Nephron progenitor cell (in vitro differentiated cells): ENCODE results near the gene CCDC33.

Experiments
- DNase-seq: peaks from one replicate; pipeline ENCODE4 v3.0.0; 2021
- H3K27ac Mint-ChIP-seq: 2 replicates; pipeline ENCODE4 v1.8.0; 2021; ENCODE audit warnings: mild to moderate bottlenecking, moderate library complexity, mixed read lengths
- H3K27me3 Mint-ChIP-seq: 2 replicates; pipeline ENCODE4 v1.8.0; 2021; ENCODE audit warnings: mild to moderate bottlenecking, low read depth, mixed read lengths; ENCODE audit not compliant: poor library complexity
- H3K36me3 Mint-ChIP-seq: 2 replicates; pipeline ENCODE4 v1.8.0; 2021; ENCODE audit warnings: low read depth, mixed read lengths
- H3K4me1 Mint-ChIP-seq: 2 replicates; pipeline ENCODE4 v1.8.0; 2021; ENCODE audit warnings: mixed read lengths
- H3K4me3 Mint-ChIP-seq: 2 replicates; pipeline ENCODE4 v1.8.0; 2021; ENCODE audit warnings: mild to moderate bottlenecking, moderate library complexity, mixed read lengths
- H3K9me3 Mint-ChIP-seq: 2 replicates; pipeline ENCODE4 v1.8.0; 2021; ENCODE audit warnings: mild to moderate bottlenecking, moderate library complexity, mixed read lengths
- TF ChIP-seq, protein P1 (sequence below): fragments of 200-600 bp; sonication (generic); IDR thresholded peaks from 2 replicates; pipeline ENCODE4 v1.5.0; 2021; ENCODE audit warnings: antibody characterized with exemption

The CCDC33 gene

DNA sequence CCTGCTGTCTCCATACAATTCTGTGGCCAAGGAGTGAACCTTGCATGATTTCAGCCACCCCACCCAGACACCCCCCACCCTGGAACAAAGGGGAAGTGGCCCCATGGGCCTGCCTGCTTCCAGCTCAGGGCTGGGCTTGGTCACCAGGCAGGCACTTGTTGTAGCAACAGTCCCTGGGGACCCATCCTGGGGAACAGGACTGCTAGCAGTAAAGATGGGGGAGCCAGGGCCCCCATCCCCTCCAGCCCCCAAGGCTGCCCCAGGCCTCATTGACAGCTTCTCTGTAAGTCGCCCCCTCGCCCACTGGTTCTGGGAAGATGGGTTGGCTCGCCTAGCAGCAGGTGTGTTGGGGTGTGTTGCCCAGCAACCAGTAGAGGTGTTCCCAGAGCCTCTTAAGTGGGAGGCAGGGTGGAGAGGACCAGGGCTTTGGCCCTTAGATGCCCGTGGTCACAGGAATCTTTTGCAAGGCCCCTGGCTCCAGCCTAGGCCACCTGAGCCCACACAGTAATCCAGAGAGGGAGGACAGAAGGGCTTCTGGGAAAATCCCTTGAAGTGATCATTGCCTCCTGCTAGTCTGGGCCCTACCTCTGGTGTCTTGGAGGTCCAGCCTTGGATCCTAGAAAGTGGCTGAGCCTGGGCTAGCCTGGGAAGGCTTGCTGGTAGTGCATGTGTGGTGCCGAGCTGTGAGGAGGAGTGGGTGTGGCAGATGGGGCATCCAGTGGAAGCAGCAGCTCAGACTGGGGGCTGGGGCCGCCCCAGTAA, 82.4 kb downstream of the CCDC33 start:
- TF ChIP-seq, protein P1, sequence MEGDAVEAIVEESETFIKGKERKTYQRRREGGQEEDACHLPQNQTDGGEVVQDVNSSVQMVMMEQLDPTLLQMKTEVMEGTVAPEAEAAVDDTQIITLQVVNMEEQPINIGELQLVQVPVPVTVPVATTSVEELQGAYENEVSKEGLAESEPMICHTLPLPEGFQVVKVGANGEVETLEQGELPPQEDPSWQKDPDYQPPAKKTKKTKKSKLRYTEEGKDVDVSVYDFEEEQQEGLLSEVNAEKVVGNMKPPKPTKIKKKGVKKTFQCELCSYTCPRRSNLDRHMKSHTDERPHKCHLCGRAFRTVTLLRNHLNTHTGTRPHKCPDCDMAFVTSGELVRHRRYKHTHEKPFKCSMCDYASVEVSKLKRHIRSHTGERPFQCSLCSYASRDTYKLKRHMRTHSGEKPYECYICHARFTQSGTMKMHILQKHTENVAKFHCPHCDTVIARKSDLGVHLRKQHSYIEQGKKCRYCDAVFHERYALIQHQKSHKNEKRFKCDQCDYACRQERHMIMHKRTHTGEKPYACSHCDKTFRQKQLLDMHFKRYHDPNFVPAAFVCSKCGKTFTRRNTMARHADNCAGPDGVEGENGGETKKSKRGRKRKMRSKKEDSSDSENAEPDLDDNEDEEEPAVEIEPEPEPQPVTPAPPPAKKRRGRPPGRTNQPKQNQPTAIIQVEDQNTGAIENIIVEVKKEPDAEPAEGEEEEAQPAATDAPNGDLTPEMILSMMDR, result no peak
- peaks cover 55% of the 10 kb centered on the region for H3K4me1 Mint-ChIP-seq
- peaks cover 16% of the 10 kb centered on the region for H3K27me3 Mint-ChIP-seq
- no peak overlapping the region for H3K27ac Mint-ChIP-seq
- DNase-seq, result no peak
- no peaks in the 10 kb centered on the region for H3K9me3 Mint-ChIP-seq
- no peaks in the 10 kb centered on the region for H3K36me3 Mint-ChIP-seq
- no peak overlapping the region for H3K4me3 Mint-ChIP-seq

DNA sequence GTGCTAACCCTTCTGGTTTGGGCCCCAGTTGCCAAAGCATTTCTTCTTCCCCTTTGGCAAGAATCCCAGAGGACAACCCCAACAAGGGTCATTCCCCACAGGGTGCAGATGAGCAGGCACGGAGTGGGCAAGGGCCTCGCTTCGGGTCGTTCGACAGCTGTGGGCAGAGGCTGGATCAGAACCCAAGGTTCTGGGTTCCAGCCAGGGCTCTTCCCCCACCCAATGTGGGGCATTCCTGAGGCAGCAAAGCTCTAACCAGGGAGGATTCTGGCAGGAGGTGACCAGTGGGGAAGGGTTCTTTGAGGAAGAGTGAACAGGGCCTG, 83.0 kb downstream of the CCDC33 start:
- peaks cover 14% of the 10 kb centered on the region for H3K27me3 Mint-ChIP-seq

GRCh38 chr15:74319596-74320351, 83.6 kb downstream of the CCDC33 start:
- no peak overlapping the region for H3K27ac Mint-ChIP-seq
- H3K4me1 Mint-ChIP-seq, result peaks cover 43% of the 10 kb centered on the region
- TF ChIP-seq, protein P1, result no peak
- no peaks in the 10 kb centered on the region for H3K9me3 Mint-ChIP-seq
- peaks cover 15% of the 10 kb centered on the region for H3K27me3 Mint-ChIP-seq
- no peak for DNase-seq
- H3K4me3 Mint-ChIP-seq, result no peak overlapping the region
- H3K36me3 Mint-ChIP-seq, result no peaks in the 10 kb centered on the region

More for the DNA sequence above, 83.0 kb downstream of the CCDC33 start:
- Mint-ChIP-seq H3K27ac (no peak overlapping the region), H3K9me3 (no peaks in the 10 kb centered on the region), H3K36me3 (no peaks in the 10 kb centered on the region), H3K4me3 (no peak overlapping the region), H3K4me1 (peaks cover 50% of the 10 kb centered on the region)
- TF ChIP-seq, protein P1, result no peak
- no peak for DNase-seq

- no peak overlapping the region for H3K27ac Mint-ChIP-seq
- H3K4me1 Mint-ChIP-seq, result peaks cover 40% of the 10 kb centered on the region
- H3K27me3 Mint-ChIP-seq, result peaks cover 15% of the 10 kb centered on the region
- TF ChIP-seq, protein P1, result peak; percentile 55
- H3K9me3 Mint-ChIP-seq, result no peaks in the 10 kb centered on the region
- no peak overlapping the region for H3K4me3 Mint-ChIP-seq
- H3K36me3 Mint-ChIP-seq, result no peaks in the 10 kb centered on the region
- DNase-seq, result peak; percentile 81
Observed at GRCh38 chr15:74320352-74321247, 84.5 kb downstream of the CCDC33 start.

- peak; percentile 80 for DNase-seq
- no peak overlapping the region for H3K27ac Mint-ChIP-seq
- H3K4me1 Mint-ChIP-seq, result peaks cover 29% of the 10 kb centered on the region
- TF ChIP-seq, protein P1, result peak; percentile 94
- H3K4me3 Mint-ChIP-seq, result no peak overlapping the region
- H3K27me3 Mint-ChIP-seq, result peaks cover 10% of the 10 kb centered on the region
- no peaks in the 10 kb centered on the region for H3K36me3 Mint-ChIP-seq
- H3K9me3 Mint-ChIP-seq, result no peaks in the 10 kb centered on the region
Observed at GRCh38 chr15:74322558-74323180, 86.5 kb downstream of the CCDC33 start.
